ENCODE data around the gene SLC13A2. TPM values are rescaled to one million over a fixed set of nuclear protein-coding genes. Genes with fewer than 3 reads are reported as not detected.

SLC13A2 gene
- total and polyA plus RNA-seq, 2 donors (not counting 3 experiments of a cell fraction or from before 2014, with no cell fraction given), result not detected

GRCh38 chr17:28482551-28483199, 9.2 kb downstream of the SLC13A2 start:
- Histone ChIP-seq H3K9me1 (replicated peaks; ENCODE audit: control insufficient read depth, extremely low read depth, insufficient read depth, low read length) (no peaks in the 10 kb centered on the region), H2AFZ (ENCODE audit: low read depth, low read length) (no peak overlapping the region), H3K9me3 (replicated peaks; ENCODE audit: control insufficient read depth, insufficient read depth, low read length) (no peaks in the 10 kb centered on the region), H4K20me1 (replicated peaks; ENCODE audit: control insufficient read depth, extremely low read depth, insufficient read depth, low read length) (no peaks in the 10 kb centered on the region), H3K4me1 (ENCODE audit: control insufficient read depth, extremely low read depth, insufficient read depth, low read length) (no peaks in the 10 kb centered on the region), H3K27ac (ENCODE audit: insufficient read depth, low read depth, low read length) (no peak overlapping the region), H3K36me3 (ENCODE audit: control insufficient read depth in 2 of 2, extremely low read depth in 1 of 2, insufficient read depth in 2 of 2, low read length in 2 of 2) (no peaks in the 10 kb centered on the region), H3K9ac (replicated peaks; ENCODE audit: extremely low read depth, insufficient read depth, low read length) (no peak overlapping the region), H3K4me3 (replicated peaks in 1 of 3; ENCODE audit: insufficient read depth in 1 of 3, low read depth in 1 of 3, low read length in 3 of 3) (no peak overlapping the region), H3K4me2 (ENCODE audit: insufficient read depth, low read length) (no peak overlapping the region), H3K79me2 (ENCODE audit: control insufficient read depth, insufficient read depth, low read length) (no peaks in the 10 kb centered on the region), H3K27me3 (ENCODE audit: control insufficient read depth in 2 of 2, insufficient read depth in 2 of 2, low read length in 2 of 2) (peaks cover 0 to 20% of the 10 kb centered on the region in 2 experiments)
- no peak for TF ChIP-seq POLR2AphosphoS5 (IDR thresholded peaks at IDR 0.05; ENCODE audit: insufficient read depth, low read depth, low read length)
- TF ChIP-seq FOS (IDR thresholded peaks at IDR 0.05; ENCODE audit: borderline replicate concordance, insufficient read depth, low read length), result no peak
- no peak for TF ChIP-seq POLR2A (IDR thresholded peaks at IDR 0.05; ENCODE audit: low read depth, low read length)
- TF ChIP-seq EZH2 (IDR thresholded peaks at IDR 0.05; ENCODE audit: borderline replicate concordance, low read depth, low read length, severe bottlenecking), result no peak
- no peak for TF ChIP-seq GATA2 (IDR thresholded peaks at IDR 0.05; ENCODE audit: insufficient read depth, insufficient read length, low read depth, low read length)
- no peak for TF ChIP-seq CTCF (IDR thresholded peaks at IDR 0.05; ENCODE audit: extremely low read depth in 1 of 2, insufficient read depth in 1 of 2, low read depth in 1 of 2, low read length in 2 of 2)
- intact Hi-C loops (cut with micrococcal nuclease) (no loop called here), dilution Hi-C loops (cut with MboI; ENCODE audit: extremely low pct_ligation_motif_present, low sequenced_read_pairs) (no loop called here)
- BruUV-seq (replicated peaks), result no TSS peak
- ChIA-PET CTCF (no interaction called here), POLR2A (no interaction called here)
- FAIRE-seq (no peak), DNase-seq (ENCODE audit: low read depth, low spot score) (no peak)
